ENCODE results near the gene TMEM88. TPM values are rescaled to one million over a fixed set of nuclear protein-coding genes. Genes with fewer than 3 reads are reported as not detected.

TMEM88 gene
- total RNA-seq, 1 experiment from 2014 or later, result 11.3 TPM

GRCh38 chr17:7854078-7854777 is 638 bp upstream of the TMEM88 start:
- Mint-ChIP-seq H3K27ac (no peak overlapping the region), H3K9me3 (0 out of 5 replicates have a peak, but pooled peaks cover 0 to 3% of the 10 kb centered on the region in 2 experiments), H3K4me3 (peak overlapping the region in 1 of 2 experiments; percentile 30), H3K4me1 (peaks cover 24 to 39% of the 10 kb centered on the region in 2 experiments), H3K36me3 (ENCODE audit: insufficient read depth in 1 of 3, low read depth in 3 of 3) (peaks cover 0 to 36% (median 20%) of the 10 kb centered on the region in 3 experiments; a peak in 4 of 7 replicates), H3K27me3 (ENCODE audit: low read depth) (peaks cover 18% of the 10 kb centered on the region)
- H3K23ac ChIP-seq (ENCODE audit: insufficient read length, low read depth, low read length), result no peak overlapping the region
- no peak overlapping the region for H2AFZ ChIP-seq (ENCODE audit: low read length)
- no peaks in the 10 kb centered on the region for H3K9me3 ChIP-seq (ENCODE audit: control insufficient read depth, low read depth, low read length)
- no peak overlapping the region for H3K27ac ChIP-seq (ENCODE audit: insufficient read length, low read depth, low read length)
- peaks cover 36% of the 10 kb centered on the region for H3K23me2 ChIP-seq (ENCODE audit: insufficient read length, low read depth, low read length, poor library complexity, severe bottlenecking)
- H3K4me1 ChIP-seq (ENCODE audit: insufficient read depth, low read length), result no peaks in the 10 kb centered on the region; the same call in 1 of the 2 replicates
- H3K4ac ChIP-seq (ENCODE audit: low read depth, low read length), result no peak overlapping the region
- H2AK5ac ChIP-seq (ENCODE audit: insufficient read length, low read length), result no peak overlapping the region
- no peak overlapping the region for H2BK12ac ChIP-seq (ENCODE audit: insufficient read length, low read depth, low read length)
- no peak for TF ChIP-seq CTCF (conservative IDR thresholded peaks at IDR 0.05)
- no peaks in the 10 kb centered on the region for H3K79me1 ChIP-seq (ENCODE audit: insufficient read depth, low read depth, low read length, poor library complexity, severe bottlenecking)
- no peaks in the 10 kb centered on the region for H4K20me1 ChIP-seq (ENCODE audit: control insufficient read depth, insufficient read depth, insufficient read length)
- no peak overlapping the region for H4K91ac ChIP-seq (ENCODE audit: insufficient read length, low read depth, low read length)
- H2BK5ac ChIP-seq (ENCODE audit: insufficient read length, low read length), result no peak overlapping the region
- H3K56ac ChIP-seq (ENCODE audit: insufficient read length, low read depth, low read length), result no peak overlapping the region
- H3T11ph ChIP-seq (ENCODE audit: low read length), result no peak overlapping the region
- H3K9ac ChIP-seq (ENCODE audit: extremely low read depth, insufficient read length, low read length), result no peak overlapping the region
- no peak overlapping the region for H2BK15ac ChIP-seq (ENCODE audit: low read depth, low read length)
- H2BK20ac ChIP-seq (ENCODE audit: low read depth, low read length, poor library complexity, severe bottlenecking), result no peak overlapping the region
- H4K5ac ChIP-seq (ENCODE audit: insufficient read length, low read depth, low read length), result no peak overlapping the region
- peaks cover 30% of the 10 kb centered on the region; the same call in 1 of the 2 replicates for H3K27me3 ChIP-seq (ENCODE audit: insufficient read depth, low read length)
- peak; percentile 36 for DNase-seq
- peak overlapping the region; percentile 97 for H3K4me2 ChIP-seq (ENCODE audit: insufficient read depth, insufficient read length, low read length)
- H3K18ac ChIP-seq (ENCODE audit: insufficient read length, low read depth, low read length), result no peak overlapping the region
- WGBS (ENCODE audit: extremely low coverage, insufficient read length, low lambda C conversion rate), result no CpG with 5 or more reads among the region's 31 CpGs
- H2BK120ac ChIP-seq (ENCODE audit: low read depth, low read length, poor library complexity, severe bottlenecking), result no peak overlapping the region
- no peak overlapping the region for H4K8ac ChIP-seq (replicated peaks; ENCODE audit: insufficient read length, low read depth, low read length)
- no peaks in the 10 kb centered on the region for H3K79me2 ChIP-seq (ENCODE audit: insufficient read depth, low read length)
- H3K14ac ChIP-seq (ENCODE audit: insufficient read depth, low read length), result no peak overlapping the region
